ENCODE results near the gene PMEL.
"Not testable (repeated sequence)": the region's sequence is repeated elsewhere in the genome, so short reads cannot be mapped to it uniquely, and the experiment has no call there.

The PMEL gene

GRCh38 chr12:55965941-55966407, at the start of gene PMEL:
PMEL (minus strand) TSS chr12:55966042; CDS start chr12:55966011, 31 bp downstream.
- DNase-seq: no peak

- DNase-seq: no peak
These were observed 48.4 kb upstream of the PMEL start for GRCh38 chr12:56014205-56014604.

- no peak for DNase-seq
These were observed 47.6 kb upstream of the PMEL start for GRCh38 chr12:56013482-56013881.

GRCh38 chr12:56011509-56012090, 45.8 kb upstream of the PMEL start:
- no peak for DNase-seq

- DNase-seq: no peak
These were observed 44.3 kb upstream of the PMEL start for GRCh38 chr12:56010111-56010570.

GRCh38 chr12:56007564-56008559, 42.0 kb upstream of the PMEL start:
- peak; percentile 59 to 66 for DNase-seq

- DNase-seq: no peak
These were observed 38.4 kb upstream of the PMEL start for GRCh38 chr12:56004211-56004610.

- not testable (repeated sequence) for DNase-seq
These were observed 37.5 kb upstream of the PMEL start for GRCh38 chr12:56003376-56003775.

- no peak for DNase-seq
These were observed 35.8 kb upstream of the PMEL start for GRCh38 chr12:56001487-56002100.

GRCh38 chr12:55999999-56000540, 34.2 kb upstream of the PMEL start:
- DNase-seq: not testable (repeated sequence)

GRCh38 chr12:55999522-55999921, 33.7 kb upstream of the PMEL start:
- not testable (repeated sequence) for DNase-seq

GRCh38 chr12:55997535-55997859, 31.7 kb upstream of the PMEL start:
- DNase-seq: no peak

- peak; percentile 79 to 81 for DNase-seq
These were observed 31.1 kb upstream of the PMEL start, which contains the start of gene SUOX for GRCh38 chr12:55996715-55997534. SUOX (plus strand) TSS chr12:55997276; CDS start chr12:56002222, 4,946 bp downstream.

GRCh38 chr12:55996201-55996714, 30.4 kb upstream of the PMEL start:
- peak; percentile 29 to 44 for DNase-seq

- DNase-seq: no peak
These were observed 29.5 kb upstream of the PMEL start for GRCh38 chr12:55995366-55995765.

GRCh38 chr12:55993230-55993853, 27.5 kb upstream of the PMEL start:
- DNase-seq: no peak

GRCh38 chr12:55991110-55991509, 25.3 kb upstream of the PMEL start:
- DNase-seq: no peak

- DNase-seq: not testable (repeated sequence)
These were observed 20.1 kb upstream of the PMEL start for GRCh38 chr12:55985976-55986375.

- DNase-seq: no peak
These were observed 19.5 kb upstream of the PMEL start for GRCh38 chr12:55985341-55985740.

GRCh38 chr12:55984861-55985260, 19.0 kb upstream of the PMEL start:
- no peak for DNase-seq

- no peak for DNase-seq
These were observed 17.5 kb upstream of the PMEL start for GRCh38 chr12:55983232-55983842.
